Eye (tissue), 1 donor: ENCODE results near the gene EPM2A.
"Not testable (repeated sequence)": the region's sequence is repeated elsewhere in the genome, so short reads cannot be mapped to it uniquely, and the experiment has no call there.

Source experiments
- DNase-seq: peaks from one replicate; pipeline ENCODE4 v3.0.0-alpha.2; 2015

Gene EPM2A

GRCh38 chr6:145735356-145736165 is at the start of gene EPM2A:
Gene EPM2A (minus strand): TSS chr6:145735520. CDS start chr6:145735498, 22 bp downstream.
- peak; percentile 91 for DNase-seq

- no peak for DNase-seq
Observed at GRCh38 chr6:145784683-145785082, 49.4 kb upstream of the EPM2A start.

DNA sequence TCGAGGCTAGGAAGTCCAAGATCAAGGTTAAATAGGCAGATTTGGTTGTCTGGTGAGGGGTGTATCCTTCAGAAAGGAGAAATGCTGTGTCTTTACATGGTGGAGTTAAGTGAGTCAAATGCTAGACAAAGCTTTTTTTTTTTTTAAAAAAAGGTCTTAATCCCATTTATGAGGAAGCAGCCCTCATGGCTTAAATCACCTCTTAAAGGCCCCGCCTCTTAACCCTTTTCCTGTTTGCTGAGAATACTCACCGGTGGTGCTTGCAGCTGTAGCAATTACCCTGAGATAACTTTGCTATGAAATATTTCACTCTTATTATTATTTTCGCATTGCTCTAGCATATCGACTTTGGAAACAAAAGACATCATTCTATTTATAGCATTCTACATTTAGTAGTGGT is 48.5 kb upstream of the EPM2A start:
- DNase-seq, result no peak

- no peak for DNase-seq
Observed at GRCh38 chr6:145772846-145773245, 37.5 kb upstream of the EPM2A start.

- DNase-seq, result no peak
Observed at GRCh38 chr6:145765449-145765848, 30.1 kb upstream of the EPM2A start.

GRCh38 chr6:145763742-145764141 is 28.4 kb upstream of the EPM2A start:
- no peak for DNase-seq

DNA sequence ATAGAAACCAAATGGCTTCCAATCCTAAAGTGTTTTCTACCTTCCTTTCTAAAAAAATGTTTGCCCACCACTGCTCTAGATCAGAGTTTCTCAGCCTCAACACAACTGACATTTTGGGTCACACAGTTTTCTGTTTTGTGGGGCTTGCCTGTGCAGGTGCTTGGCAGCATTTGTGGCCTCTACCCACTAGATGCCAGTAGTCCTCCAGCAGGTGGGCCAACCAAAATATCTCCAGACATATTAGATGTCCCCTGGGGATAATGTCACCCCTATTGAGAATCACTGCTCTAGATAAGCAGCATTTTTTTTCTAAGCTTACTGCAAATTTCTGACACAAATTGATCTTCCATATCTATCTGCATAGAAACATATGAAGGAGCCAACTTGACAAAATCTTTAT is 26.3 kb upstream of the EPM2A start:
- DNase-seq, result no peak

DNA sequence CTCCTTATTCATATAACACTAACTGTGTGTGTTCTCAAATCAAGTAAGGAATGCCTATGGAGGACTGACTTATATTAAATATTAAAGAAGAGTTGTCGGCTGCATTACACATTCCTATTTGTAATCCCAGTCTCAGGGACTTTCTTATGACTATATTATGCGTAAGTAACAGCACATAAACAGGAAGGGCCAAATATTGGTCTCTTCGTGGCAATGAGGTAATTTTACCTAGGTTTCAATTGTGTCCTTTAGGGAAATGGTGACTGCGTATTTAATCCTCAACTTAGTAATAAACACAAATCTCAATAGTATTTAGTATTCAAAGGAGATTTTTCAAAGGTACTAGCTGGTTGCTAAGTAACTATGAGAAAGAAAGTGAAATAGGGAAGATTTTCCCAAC is 22.8 kb upstream of the EPM2A start:
- no peak for DNase-seq

- DNase-seq, result peak; percentile 64
Observed at GRCh38 chr6:145756170-145756662, 20.9 kb upstream of the EPM2A start.

GRCh38 chr6:145755682-145756081 is 20.4 kb upstream of the EPM2A start:
- no peak for DNase-seq

- DNase-seq, result no peak
Observed at GRCh38 chr6:145752638-145753037, 17.3 kb upstream of the EPM2A start.

DNA sequence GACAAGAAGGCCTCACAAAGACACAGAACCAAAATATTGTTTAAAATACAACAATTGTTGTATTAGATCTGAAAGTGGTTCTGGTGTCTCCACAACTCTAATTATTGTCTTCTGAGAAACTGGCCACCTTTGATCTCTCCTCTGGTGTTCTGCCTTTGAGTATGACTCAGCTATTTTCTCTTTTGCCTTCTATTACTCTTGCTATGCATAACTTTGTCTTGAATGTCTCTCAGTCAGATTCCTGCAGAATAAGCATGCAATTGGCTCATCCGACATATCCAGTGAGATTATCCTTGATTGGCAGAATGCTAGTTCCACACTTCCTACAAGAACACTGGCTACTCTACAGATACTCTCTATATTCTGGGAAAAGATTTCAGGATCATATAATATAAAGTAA is 14.3 kb upstream of the EPM2A start:
- DNase-seq, result no peak

DNA sequence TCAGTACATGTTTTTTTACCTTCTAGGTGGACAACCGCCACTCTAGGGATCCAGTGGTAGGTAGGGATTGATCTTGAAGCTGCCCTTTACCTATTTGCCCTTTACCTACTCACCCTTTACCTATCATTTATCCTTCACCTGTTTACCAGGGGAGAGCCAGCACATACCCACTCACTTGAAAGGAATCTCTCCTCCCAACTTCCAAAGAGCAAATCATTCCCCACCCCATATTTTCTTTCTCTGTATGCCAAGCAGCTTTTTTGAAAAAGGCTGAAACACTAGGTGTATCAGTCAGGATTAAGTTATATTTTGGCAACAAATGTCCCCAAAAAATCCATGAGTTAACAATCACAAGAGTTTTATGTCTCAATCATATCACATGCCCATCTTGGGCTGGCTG is 10.5 kb upstream of the EPM2A start:
- no peak for DNase-seq

- no peak for DNase-seq
Observed at GRCh38 chr6:145744619-145745018, 9.3 kb upstream of the EPM2A start.

GRCh38 chr6:145743332-145743731 is 8.0 kb upstream of the EPM2A start:
- no peak for DNase-seq

DNA sequence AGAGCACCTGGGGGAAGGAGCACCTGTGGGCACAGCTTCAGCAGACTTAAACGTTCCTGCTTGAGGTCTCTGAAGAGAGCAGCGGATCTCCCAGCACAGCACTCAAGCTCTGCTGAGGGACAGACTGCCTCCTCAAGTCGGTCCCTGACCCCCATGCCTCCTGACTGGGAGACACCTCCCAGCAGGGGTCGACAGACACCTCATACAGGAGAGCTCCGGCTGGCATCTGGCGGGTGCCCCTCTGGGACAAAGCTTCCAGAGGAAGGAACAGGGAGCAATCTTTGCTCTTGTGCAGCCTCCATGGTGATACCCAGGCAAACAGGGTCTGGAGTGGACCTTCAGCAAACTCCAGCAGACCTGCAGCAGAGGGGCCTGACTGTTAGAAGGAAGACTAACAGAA is 7.2 kb upstream of the EPM2A start:
- not testable (repeated sequence) for DNase-seq

- not testable (repeated sequence) for DNase-seq
Observed at GRCh38 chr6:145739685-145740084, 4.4 kb upstream of the EPM2A start.

DNA sequence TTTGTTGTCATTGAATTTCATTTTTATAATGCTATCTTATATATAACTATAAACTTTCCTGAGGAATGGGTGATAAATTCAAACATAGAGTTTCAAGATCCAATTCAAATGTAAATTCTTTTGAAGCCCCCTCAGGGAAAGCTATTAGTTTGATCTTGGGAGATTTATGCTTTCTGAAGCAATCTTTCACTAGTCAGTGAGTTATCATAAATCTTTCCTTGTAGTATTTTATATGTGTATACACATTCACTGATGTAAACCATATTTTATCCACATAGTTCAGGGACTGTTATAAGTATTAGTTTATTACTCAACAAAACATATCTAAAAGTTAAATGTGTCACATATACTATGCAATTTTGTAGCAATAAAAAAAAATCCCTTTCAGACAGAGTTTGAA is 2.9 kb upstream of the EPM2A start:
- no peak for DNase-seq

- DNase-seq, result peak; percentile 66
Observed at GRCh38 chr6:145736661-145737144, 1.4 kb upstream of the EPM2A start.

- peak; percentile 98 for DNase-seq
Observed at GRCh38 chr6:145734486-145735355, 599 bp downstream of the EPM2A start.

DNA sequence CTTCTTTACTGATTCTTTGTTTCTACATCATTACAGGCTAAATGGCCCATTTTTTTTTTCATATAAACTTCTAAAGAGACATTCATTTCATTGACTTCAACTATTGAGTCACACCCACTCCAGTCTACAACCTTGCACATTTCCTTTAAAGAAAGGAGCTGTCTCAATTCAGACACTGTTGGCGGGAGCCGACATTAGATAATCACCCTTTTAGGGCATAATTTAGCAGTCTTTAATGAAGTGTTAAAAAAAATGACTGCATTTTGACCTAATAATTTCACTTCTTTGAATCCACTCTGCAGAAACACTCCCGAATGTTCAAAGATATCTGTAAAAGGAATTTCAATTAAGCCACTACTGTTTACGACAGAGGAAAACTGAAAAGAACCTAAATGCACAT is 1.5 kb downstream of the EPM2A start:
- DNase-seq, result peak; percentile 74

DNA sequence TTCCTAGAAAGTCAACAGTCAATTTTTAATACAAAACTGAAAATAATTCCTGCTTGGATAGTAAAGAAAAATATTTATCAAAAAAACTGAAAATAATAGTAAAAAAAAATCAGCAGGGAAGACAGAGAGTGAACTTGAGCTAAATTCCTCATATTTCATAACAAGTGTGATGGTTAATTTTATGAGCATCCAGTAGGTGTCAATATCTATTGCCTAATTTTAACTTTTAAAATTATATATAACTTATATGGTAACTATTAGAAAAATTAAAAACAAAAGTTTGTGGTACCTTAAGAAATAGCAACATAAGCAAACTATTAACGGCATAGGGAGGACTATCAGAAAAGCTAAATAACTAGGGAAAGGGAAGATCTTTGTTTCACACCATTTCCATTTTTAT is 2.1 kb downstream of the EPM2A start:
- DNase-seq, result no peak

GRCh38 chr6:145731447-145731846 is 3.9 kb downstream of the EPM2A start:
- DNase-seq, result peak; percentile 3

GRCh38 chr6:145729887-145730286 is 5.4 kb downstream of the EPM2A start:
- no peak for DNase-seq
